Osteoblast (primary cell): Measurements from ENCODE around the gene GPC5. TPM values are rescaled to one million over a fixed set of nuclear protein-coding genes. Genes with fewer than 3 reads are reported as not detected.
"Not testable (repeated sequence)": the region's sequence is repeated elsewhere in the genome, so short reads cannot be mapped to it uniquely, and the experiment has no call there.

Experiments
- DNase-seq: peaks from one replicate; pipeline ENCODE4 v3.0.0; 2011; ENCODE audit warnings: low spot score, mixed read lengths; ENCODE audit not compliant: insufficient read length; ENCODE audit errors: missing footprints
- H2AFZ ChIP-seq: 2 replicates; pipeline ENCODE4 v1.6.0; 2011; ENCODE audit warnings: mild to moderate bottlenecking, low read length
- H3K27ac ChIP-seq: 2 replicates; pipeline ENCODE4 v1.5.1; 2011; ENCODE audit warnings: mild to moderate bottlenecking, low read depth, low read length, moderate library complexity
- H3K27me3 ChIP-seq: 2 replicates; pipeline ENCODE4 v1.6.0; 2012; ENCODE audit warnings: mild to moderate bottlenecking, control low read depth, inconsistent platforms, low read length, moderate library complexity; ENCODE audit not compliant: insufficient read depth
- H3K36me3 ChIP-seq: 2 replicates; pipeline ENCODE4 v1.5.1; 2011; ENCODE audit warnings: mild to moderate bottlenecking, low read length, control low read depth, moderate library complexity; ENCODE audit not compliant: insufficient read depth
- H3K4me1 ChIP-seq: 2 replicates; pipeline ENCODE4 v1.5.1; 2011; ENCODE audit warnings: mild to moderate bottlenecking, low read length, control low read depth, moderate library complexity; ENCODE audit not compliant: insufficient read depth
- H3K4me2 ChIP-seq: 2 replicates; pipeline ENCODE4 v1.6.0; 2011; ENCODE audit warnings: mild to moderate bottlenecking, low read length; ENCODE audit not compliant: insufficient read depth
- H3K4me3 ChIP-seq: fragments of 200-600 bp; sonication (generic); 3 replicates; pipeline ENCODE4 v1.5.1; 2012; ENCODE audit warnings: mild to moderate bottlenecking, low read length, inconsistent platforms; ENCODE audit not compliant: insufficient read depth
- H3K79me2 ChIP-seq: 2 replicates; pipeline ENCODE4 v1.6.0; 2012; ENCODE audit warnings: mild to moderate bottlenecking, low read length, control low read depth, inconsistent platforms; ENCODE audit not compliant: insufficient read depth
- H3K9me3 ChIP-seq: 2 replicates; pipeline ENCODE4 v1.5.1; 2011; ENCODE audit warnings: low read depth, low read length, control low read depth
- H4K20me1 ChIP-seq: 2 replicates; pipeline ENCODE4 v1.6.0; 2012; ENCODE audit warnings: mild to moderate bottlenecking, low read length, control low read depth; ENCODE audit not compliant: insufficient read depth
- CTCF ChIP-seq: IDR thresholded peaks from 2 replicates; pipeline ENCODE4 v1.5.1; 2011; ENCODE audit warnings: mild to moderate bottlenecking, low read depth, low read length, moderate library complexity; ENCODE audit errors: extremely low read depth
- total RNA-seq: library from RNA; depleted of rRNA; stranded (reverse); fragments of >200 nt; gene quantifications from 2 replicates; pipeline ENCODE4 v1.2.3, GENCODE V29; 2012

The GPC5 gene
- total RNA-seq, 1 donor: 0.36 TPM

GRCh38 chr13:92679602-92680001, 1281.2 kb downstream of the GPC5 start:
- Histone ChIP-seq H3K36me3 (no peaks in the 10 kb centered on the region), H3K4me2 (no peak overlapping the region), H3K9me3 (no peaks in the 10 kb centered on the region), H3K27ac (no peak overlapping the region), H3K4me1 (no peaks in the 10 kb centered on the region), H2AFZ (no peak overlapping the region), H4K20me1 (no peaks in the 10 kb centered on the region), H3K4me3 (no peak overlapping the region), H3K79me2 (no peaks in the 10 kb centered on the region), H3K27me3 (no peaks in the 10 kb centered on the region)
- no peak for DNase-seq
- no peak for TF ChIP-seq CTCF

GRCh38 chr13:92681239-92681638, 1282.8 kb downstream of the GPC5 start:
- no peaks in the 10 kb centered on the region for H4K20me1 ChIP-seq
- no peak overlapping the region for H3K4me3 ChIP-seq
- no peaks in the 10 kb centered on the region for H3K4me1 ChIP-seq
- H2AFZ ChIP-seq: no peak overlapping the region
- H3K36me3 ChIP-seq: no peaks in the 10 kb centered on the region
- no peaks in the 10 kb centered on the region for H3K79me2 ChIP-seq
- no peak overlapping the region for H3K4me2 ChIP-seq
- no peaks in the 10 kb centered on the region for H3K27me3 ChIP-seq
- no peak overlapping the region for H3K27ac ChIP-seq
- TF ChIP-seq CTCF: no peak
- H3K9me3 ChIP-seq: no peaks in the 10 kb centered on the region
- DNase-seq: no peak

- H3K27ac ChIP-seq: no peak overlapping the region
These were observed 1284.6 kb downstream of the GPC5 start for GRCh38 chr13:92682832-92683517.

GRCh38 chr13:92694047-92694446, 1295.6 kb downstream of the GPC5 start:
- no peak for DNase-seq
- Histone ChIP-seq H4K20me1 (no peaks in the 10 kb centered on the region), H3K4me1 (no peaks in the 10 kb centered on the region), H3K36me3 (no peaks in the 10 kb centered on the region), H3K79me2 (no peaks in the 10 kb centered on the region), H3K9me3 (no peaks in the 10 kb centered on the region), H3K27ac (no peak overlapping the region), H3K4me2 (no peak overlapping the region), H3K4me3 (no peak overlapping the region), H3K27me3 (no peaks in the 10 kb centered on the region), H2AFZ (no peak overlapping the region)
- no peak for TF ChIP-seq CTCF

More at GRCh38 chr13:92682832-92683517, 1284.6 kb downstream of the GPC5 start:
- Histone ChIP-seq H3K9me3 (no peaks in the 10 kb centered on the region), H3K79me2 (no peaks in the 10 kb centered on the region), H2AFZ (no peak overlapping the region), H3K36me3 (no peaks in the 10 kb centered on the region), H3K27me3 (no peaks in the 10 kb centered on the region), H3K4me1 (no peaks in the 10 kb centered on the region), H3K4me2 (no peak overlapping the region), H3K4me3 (no peak overlapping the region), H4K20me1 (no peaks in the 10 kb centered on the region)
- no peak for DNase-seq
- no peak for TF ChIP-seq CTCF

- not testable (repeated sequence) for H3K27ac ChIP-seq, H4K20me1 ChIP-seq, H3K36me3 ChIP-seq, H2AFZ ChIP-seq, H3K4me3 ChIP-seq, H3K79me2 ChIP-seq, H3K4me1 ChIP-seq, DNase-seq, H3K4me2 ChIP-seq, H3K27me3 ChIP-seq, H3K9me3 ChIP-seq
These were observed 1297.4 kb downstream of the GPC5 start for GRCh38 chr13:92695827-92696226.
